ENCODE measurements around the gene FRMPD1.

DNA sequence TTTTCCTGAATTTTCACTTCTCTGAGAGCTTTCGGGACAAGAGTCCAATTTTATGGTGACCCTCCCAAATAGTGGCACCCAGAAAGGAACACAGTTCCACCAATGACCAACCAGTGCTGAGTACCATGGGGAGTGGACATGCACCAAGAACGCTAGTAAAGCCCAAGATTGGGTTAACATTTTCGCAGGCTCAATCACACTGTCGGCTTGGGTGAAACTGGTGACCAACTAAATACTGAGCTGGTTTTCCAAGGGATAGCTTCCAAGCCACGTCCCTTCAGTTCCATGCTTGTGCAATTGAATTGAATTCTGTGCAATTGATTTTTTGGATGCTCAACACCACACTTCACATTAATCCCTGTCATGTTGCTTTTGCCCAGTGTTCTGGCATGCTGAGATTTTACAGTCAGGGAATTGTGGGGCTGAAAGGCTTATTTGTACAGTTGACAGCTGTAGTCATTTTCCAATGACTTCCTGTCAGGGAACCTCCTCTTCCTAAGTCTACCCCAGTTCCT, 65.3 kb downstream of the FRMPD1 start:
- TF ChIP-seq CTCF (IDR thresholded peaks at IDR 0.05; ENCODE audit: low read length) (no peak), EZH2 (optimal IDR thresholded peaks at IDR 0.05; ENCODE audit: low read depth, low read length) (no peak), EZH2phosphoT487 (IDR thresholded peaks at IDR 0.05; ENCODE audit: low read length) (no peak)
